ENCODE data around the gene DCTN2. TPM values are rescaled to one million over a fixed set of nuclear protein-coding genes. Genes with fewer than 3 reads are reported as not detected.
A peak's percentile ranks its signal among the peaks of the same experiment; 100 is the strongest.

DCTN2 gene
- total RNA-seq, 2 experiments from 2014 or later: 39.6 TPM

GRCh38 chr12:57552835-57553313 is 5.9 kb upstream of the DCTN2 start:
- intact Hi-C loops (cut with DNase I, micrococcal nuclease): loop anchor here in 1 of 2 experiments (10.0 kb wide), 1 partner anchor 1008 kb away; no protein-coding TSS in a partner anchor
- TF ChIP-seq CTCF (IDR thresholded peaks at IDR 0.05): no peak
- H3K27ac Mint-ChIP-seq: no peak overlapping the region
- CTCF ChIA-PET: no interaction called here
- no peaks in the 10 kb centered on the region for H3K9me3 ChIP-seq (ENCODE audit: control insufficient read depth in 1 of 2, insufficient read depth in 1 of 2, low read length in 2 of 2)
- peaks cover 16% of the 10 kb centered on the region for H3K4me1 ChIP-seq (ENCODE audit: insufficient read depth, low read length)
- H3K27ac ChIP-seq (ENCODE audit: low read depth in 1 of 2, low read length in 2 of 2): no peak overlapping the region
- H3K27me3 Mint-ChIP-seq: peaks cover 4% of the 10 kb centered on the region
- no peak overlapping the region for H3K4me3 ChIP-seq (ENCODE audit: low read length)
- no peaks in the 10 kb centered on the region for H3K36me3 Mint-ChIP-seq (ENCODE audit: low read depth)
- DNase-seq: no peak
- H3K36me3 ChIP-seq (ENCODE audit: insufficient read depth, low read length): no peaks in the 10 kb centered on the region
- POLR2A ChIA-PET: no interaction called here
- H3K9me3 Mint-ChIP-seq: no peaks in the 10 kb centered on the region
- H3K27me3 ChIP-seq (ENCODE audit: control insufficient read depth in 1 of 2, insufficient read depth in 2 of 2, low read length in 2 of 2): peaks cover 4 to 8% of the 10 kb centered on the region in 2 experiments
- ATAC-seq (ENCODE audit: poor library complexity): no peak
- peaks cover 8% of the 10 kb centered on the region for H3K4me1 Mint-ChIP-seq (ENCODE audit: low read depth)
- no peak overlapping the region for H3K4me3 Mint-ChIP-seq

GRCh38 chr12:57552306-57552651 is 5.3 kb upstream of the DCTN2 start:
- no peaks in the 10 kb centered on the region for H3K9me3 Mint-ChIP-seq
- DNase-seq (no peak), ATAC-seq (ENCODE audit: poor library complexity) (no peak)
- peaks cover 4 to 8% of the 10 kb centered on the region in 2 experiments for H3K27me3 ChIP-seq (ENCODE audit: control insufficient read depth in 1 of 2, insufficient read depth in 2 of 2, low read length in 2 of 2)
- ChIA-PET POLR2A (no interaction called here), CTCF (no interaction called here)
- no peaks in the 10 kb centered on the region for H3K9me3 ChIP-seq (ENCODE audit: control insufficient read depth in 1 of 2, insufficient read depth in 1 of 2, low read length in 2 of 2)
- peaks cover 16% of the 10 kb centered on the region for H3K4me1 ChIP-seq (ENCODE audit: insufficient read depth, low read length)
- peaks cover 14% of the 10 kb centered on the region for H3K4me1 Mint-ChIP-seq (ENCODE audit: low read depth)
- peaks cover 4% of the 10 kb centered on the region for H3K27me3 Mint-ChIP-seq
- H3K4me3 Mint-ChIP-seq: peak overlapping the region; percentile 18
- H3K36me3 Mint-ChIP-seq (ENCODE audit: low read depth): no peaks in the 10 kb centered on the region
- no peaks in the 10 kb centered on the region for H3K36me3 ChIP-seq (ENCODE audit: insufficient read depth, low read length)
- H3K27ac ChIP-seq (ENCODE audit: low read depth in 1 of 2, low read length in 2 of 2): no peak overlapping the region
- no peak overlapping the region for H3K27ac Mint-ChIP-seq
- no peak for TF ChIP-seq CTCF (IDR thresholded peaks at IDR 0.05)
- intact Hi-C loops (cut with DNase I, micrococcal nuclease): loop anchor here in 1 of 2 experiments (10.0 kb wide), 1 partner anchor 1007 kb away; no protein-coding TSS in a partner anchor
- no peak overlapping the region for H3K4me3 ChIP-seq (ENCODE audit: low read length)

- Mint-ChIP-seq H3K27me3 (peaks cover 4% of the 10 kb centered on the region), H3K4me3 (no peak overlapping the region), H3K36me3 (ENCODE audit: low read depth) (no peaks in the 10 kb centered on the region), H3K27ac (no peak overlapping the region), H3K9me3 (no peaks in the 10 kb centered on the region), H3K4me1 (ENCODE audit: low read depth) (peaks cover 19% of the 10 kb centered on the region)
- POLR2A ChIA-PET: no interaction called here
- Histone ChIP-seq H3K27me3 (ENCODE audit: control insufficient read depth in 1 of 2, insufficient read depth in 2 of 2, low read length in 2 of 2) (peaks cover 4 to 8% of the 10 kb centered on the region in 2 experiments), H3K4me3 (ENCODE audit: low read length) (no peak overlapping the region), H3K9me3 (ENCODE audit: control insufficient read depth in 1 of 2, insufficient read depth in 1 of 2, low read length in 2 of 2) (no peaks in the 10 kb centered on the region), H3K27ac (ENCODE audit: low read depth in 1 of 2, low read length in 2 of 2) (no peak overlapping the region), H3K36me3 (ENCODE audit: insufficient read depth, low read length) (no peaks in the 10 kb centered on the region), H3K4me1 (ENCODE audit: insufficient read depth, low read length) (peaks cover 17% of the 10 kb centered on the region)
- intact Hi-C loops (cut with DNase I, micrococcal nuclease): loop anchor here in 1 of 2 experiments (10.0 kb wide), 1 partner anchor 1007 kb away; no protein-coding TSS in a partner anchor
- DNase-seq: no peak
- no peak for ATAC-seq (ENCODE audit: poor library complexity)
- CTCF ChIA-PET: no interaction called here
- no peak for TF ChIP-seq CTCF (IDR thresholded peaks at IDR 0.05)
Observed at GRCh38 chr12:57551637-57552305, 4.8 kb upstream of the DCTN2 start.
